HEK293 (cell line): ENCODE data around the gene ROR2.

Experiments used
- KLF16 ChIP-seq: fragments of 450-650 bp; formaldehyde crosslinking; IDR thresholded peaks from 2 replicates; pipeline ENCODE4 v1.5.1; 2017; ENCODE audit warnings: missing biosample characterization, missing genetic modification characterization
- TCF7L2 ChIP-seq: IDR thresholded peaks from 2 replicates; pipeline ENCODE4 v1.6.1; 2011; ENCODE audit warnings: low read depth, mild to moderate bottlenecking, inconsistent platforms, low read length, moderate library complexity, borderline replicate concordance
- YY1 ChIP-seq: fragments of 450-650 bp; formaldehyde crosslinking; IDR thresholded peaks from 2 replicates; pipeline ENCODE4 v1.5.1; 2018; ENCODE audit warnings: missing biosample characterization, missing genetic modification characterization
- ZBTB1 ChIP-seq: fragments of 450-650 bp; formaldehyde crosslinking; IDR thresholded peaks from 2 replicates; pipeline ENCODE4 v1.5.1; 2016; ENCODE audit warnings: missing biosample characterization, missing genetic modification characterization
- ZBTB20 ChIP-seq: fragments of 450-650 bp; formaldehyde crosslinking; IDR thresholded peaks from 2 replicates; pipeline ENCODE4 v1.5.1; 2016; ENCODE audit warnings: missing biosample characterization, missing genetic modification characterization
- ZFP37 ChIP-seq: fragments of 450-650 bp; formaldehyde crosslinking; IDR thresholded peaks from 2 replicates; pipeline ENCODE4 v1.5.1; 2016; ENCODE audit warnings: missing biosample characterization, missing genetic modification characterization
- ZNF184 ChIP-seq: fragments of 450-650 bp; IDR thresholded peaks from 2 replicates; pipeline ENCODE4 v1.5.1; 2018; ENCODE audit warnings: missing biosample characterization, mild to moderate bottlenecking, missing genetic modification characterization
- ZNF311 ChIP-seq: fragments of 450-650 bp; formaldehyde crosslinking; IDR thresholded peaks from 2 replicates; pipeline ENCODE4 v1.5.1; 2017; ENCODE audit warnings: missing biosample characterization, missing genetic modification characterization, borderline replicate concordance
- ZNF560 ChIP-seq: fragments of 450-650 bp; formaldehyde crosslinking; IDR thresholded peaks from 2 replicates; pipeline ENCODE4 v1.5.1; 2017; ENCODE audit warnings: missing biosample characterization, missing genetic modification characterization, borderline replicate concordance
- TF ChIP-seq, protein P1 (sequence below): fragments of 450-650 bp; formaldehyde crosslinking; IDR thresholded peaks from 2 replicates; pipeline ENCODE4 v1.5.1; 2016; ENCODE audit warnings: missing biosample characterization, missing genetic modification characterization
- TF ChIP-seq, protein P2 (sequence below): fragments of 450-650 bp; formaldehyde crosslinking; IDR thresholded peaks from 2 replicates; pipeline ENCODE4 v1.5.1; 2017; ENCODE audit warnings: missing biosample characterization, missing genetic modification characterization
- TF ChIP-seq, protein P3 (sequence below): fragments of 450-650 bp; formaldehyde crosslinking; IDR thresholded peaks from 2 replicates; pipeline ENCODE4 v1.5.1; 2016; ENCODE audit warnings: missing biosample characterization, missing genetic modification characterization

DNA sequence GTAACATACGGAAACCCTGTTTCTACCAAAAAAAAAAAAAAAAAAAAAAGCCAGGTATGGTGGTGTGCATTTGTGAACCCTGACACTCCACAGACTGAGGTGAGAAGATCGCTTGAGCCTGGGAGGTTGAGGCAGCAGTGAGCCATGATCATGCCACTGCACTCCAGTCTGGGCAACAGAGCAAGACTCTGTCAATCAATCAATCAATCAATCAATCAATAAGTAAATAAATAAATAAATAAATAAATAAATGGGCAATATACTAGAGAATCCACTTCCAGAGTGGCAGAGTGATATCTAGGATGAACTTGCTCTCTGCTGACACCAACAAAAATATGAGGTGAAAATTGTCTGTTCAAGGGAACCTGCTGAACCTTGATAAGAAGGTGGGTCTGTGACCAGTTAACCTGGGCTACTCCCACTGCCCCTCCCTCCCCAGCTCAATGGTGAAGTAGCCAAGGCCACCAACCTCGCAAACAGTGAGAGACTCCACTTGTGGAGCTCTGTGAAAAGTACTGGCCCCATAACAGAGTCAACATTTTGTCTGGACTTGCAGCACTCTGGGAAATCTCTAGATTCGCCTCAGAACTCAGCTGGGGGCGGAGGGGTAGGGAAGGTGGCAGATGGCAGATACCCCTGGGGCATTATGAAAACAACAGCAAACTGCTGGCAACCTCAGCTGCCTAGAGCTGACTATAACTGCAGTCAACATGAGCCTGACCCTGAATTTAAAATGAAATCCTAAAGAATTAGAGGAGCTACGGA lies 163.7 kb downstream of the ROR2 start:
- TF ChIP-seq, protein P1, sequence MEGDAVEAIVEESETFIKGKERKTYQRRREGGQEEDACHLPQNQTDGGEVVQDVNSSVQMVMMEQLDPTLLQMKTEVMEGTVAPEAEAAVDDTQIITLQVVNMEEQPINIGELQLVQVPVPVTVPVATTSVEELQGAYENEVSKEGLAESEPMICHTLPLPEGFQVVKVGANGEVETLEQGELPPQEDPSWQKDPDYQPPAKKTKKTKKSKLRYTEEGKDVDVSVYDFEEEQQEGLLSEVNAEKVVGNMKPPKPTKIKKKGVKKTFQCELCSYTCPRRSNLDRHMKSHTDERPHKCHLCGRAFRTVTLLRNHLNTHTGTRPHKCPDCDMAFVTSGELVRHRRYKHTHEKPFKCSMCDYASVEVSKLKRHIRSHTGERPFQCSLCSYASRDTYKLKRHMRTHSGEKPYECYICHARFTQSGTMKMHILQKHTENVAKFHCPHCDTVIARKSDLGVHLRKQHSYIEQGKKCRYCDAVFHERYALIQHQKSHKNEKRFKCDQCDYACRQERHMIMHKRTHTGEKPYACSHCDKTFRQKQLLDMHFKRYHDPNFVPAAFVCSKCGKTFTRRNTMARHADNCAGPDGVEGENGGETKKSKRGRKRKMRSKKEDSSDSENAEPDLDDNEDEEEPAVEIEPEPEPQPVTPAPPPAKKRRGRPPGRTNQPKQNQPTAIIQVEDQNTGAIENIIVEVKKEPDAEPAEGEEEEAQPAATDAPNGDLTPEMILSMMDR (tag by site-specific recombination) = no peak
- TF ChIP-seq ZNF184 (tag by site-specific recombination) (no peak), ZBTB1 (no peak), TCF7L2 (no peak), ZBTB20 (tag by site-specific recombination) (no peak), YY1 (tag by site-specific recombination) (no peak), ZNF311 (tag by site-specific recombination) (no peak), ZNF560 (tag by site-specific recombination) (no peak), ZFP37 (no peak), KLF16 (no peak)
- TF ChIP-seq, protein P2, sequence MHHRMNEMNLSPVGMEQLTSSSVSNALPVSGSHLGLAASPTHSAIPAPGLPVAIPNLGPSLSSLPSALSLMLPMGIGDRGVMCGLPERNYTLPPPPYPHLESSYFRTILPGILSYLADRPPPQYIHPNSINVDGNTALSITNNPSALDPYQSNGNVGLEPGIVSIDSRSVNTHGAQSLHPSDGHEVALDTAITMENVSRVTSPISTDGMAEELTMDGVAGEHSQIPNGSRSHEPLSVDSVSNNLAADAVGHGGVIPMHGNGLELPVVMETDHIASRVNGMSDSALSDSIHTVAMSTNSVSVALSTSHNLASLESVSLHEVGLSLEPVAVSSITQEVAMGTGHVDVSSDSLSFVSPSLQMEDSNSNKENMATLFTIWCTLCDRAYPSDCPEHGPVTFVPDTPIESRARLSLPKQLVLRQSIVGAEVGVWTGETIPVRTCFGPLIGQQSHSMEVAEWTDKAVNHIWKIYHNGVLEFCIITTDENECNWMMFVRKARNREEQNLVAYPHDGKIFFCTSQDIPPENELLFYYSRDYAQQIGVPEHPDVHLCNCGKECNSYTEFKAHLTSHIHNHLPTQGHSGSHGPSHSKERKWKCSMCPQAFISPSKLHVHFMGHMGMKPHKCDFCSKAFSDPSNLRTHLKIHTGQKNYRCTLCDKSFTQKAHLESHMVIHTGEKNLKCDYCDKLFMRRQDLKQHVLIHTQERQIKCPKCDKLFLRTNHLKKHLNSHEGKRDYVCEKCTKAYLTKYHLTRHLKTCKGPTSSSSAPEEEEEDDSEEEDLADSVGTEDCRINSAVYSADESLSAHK (tag by site-specific recombination) = no peak
- TF ChIP-seq, protein P3, sequence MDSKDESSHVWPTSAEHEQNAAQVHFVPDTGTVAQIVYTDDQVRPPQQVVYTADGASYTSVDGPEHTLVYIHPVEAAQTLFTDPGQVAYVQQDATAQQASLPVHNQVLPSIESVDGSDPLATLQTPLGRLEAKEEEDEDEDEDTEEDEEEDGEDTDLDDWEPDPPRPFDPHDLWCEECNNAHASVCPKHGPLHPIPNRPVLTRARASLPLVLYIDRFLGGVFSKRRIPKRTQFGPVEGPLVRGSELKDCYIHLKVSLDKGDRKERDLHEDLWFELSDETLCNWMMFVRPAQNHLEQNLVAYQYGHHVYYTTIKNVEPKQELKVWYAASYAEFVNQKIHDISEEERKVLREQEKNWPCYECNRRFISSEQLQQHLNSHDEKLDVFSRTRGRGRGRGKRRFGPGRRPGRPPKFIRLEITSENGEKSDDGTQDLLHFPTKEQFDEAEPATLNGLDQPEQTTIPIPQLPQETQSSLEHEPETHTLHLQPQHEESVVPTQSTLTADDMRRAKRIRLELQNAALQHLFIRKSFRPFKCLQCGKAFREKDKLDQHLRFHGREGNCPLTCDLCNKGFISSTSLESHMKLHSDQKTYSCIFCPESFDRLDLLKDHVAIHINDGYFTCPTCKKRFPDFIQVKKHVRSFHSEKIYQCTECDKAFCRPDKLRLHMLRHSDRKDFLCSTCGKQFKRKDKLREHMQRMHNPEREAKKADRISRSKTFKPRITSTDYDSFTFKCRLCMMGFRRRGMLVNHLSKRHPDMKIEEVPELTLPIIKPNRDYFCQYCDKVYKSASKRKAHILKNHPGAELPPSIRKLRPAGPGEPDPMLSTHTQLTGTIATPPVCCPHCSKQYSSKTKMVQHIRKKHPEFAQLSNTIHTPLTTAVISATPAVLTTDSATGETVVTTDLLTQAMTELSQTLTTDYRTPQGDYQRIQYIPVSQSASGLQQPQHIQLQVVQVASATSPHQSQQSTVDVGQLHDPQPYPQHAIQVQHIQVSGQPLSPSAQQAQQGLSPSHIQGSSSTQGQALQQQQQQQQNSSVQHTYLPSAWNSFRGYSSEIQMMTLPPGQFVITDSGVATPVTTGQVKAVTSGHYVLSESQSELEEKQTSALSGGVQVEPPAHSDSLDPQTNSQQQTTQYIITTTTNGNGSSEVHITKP (tag by site-specific recombination) = no peak
